ENCODE results near the gene PCDHGA4.
"Not testable (repeated sequence)": the region's sequence is repeated elsewhere in the genome, so short reads cannot be mapped to it uniquely, and the experiment has no call there.

The PCDHGA4 gene

DNA sequence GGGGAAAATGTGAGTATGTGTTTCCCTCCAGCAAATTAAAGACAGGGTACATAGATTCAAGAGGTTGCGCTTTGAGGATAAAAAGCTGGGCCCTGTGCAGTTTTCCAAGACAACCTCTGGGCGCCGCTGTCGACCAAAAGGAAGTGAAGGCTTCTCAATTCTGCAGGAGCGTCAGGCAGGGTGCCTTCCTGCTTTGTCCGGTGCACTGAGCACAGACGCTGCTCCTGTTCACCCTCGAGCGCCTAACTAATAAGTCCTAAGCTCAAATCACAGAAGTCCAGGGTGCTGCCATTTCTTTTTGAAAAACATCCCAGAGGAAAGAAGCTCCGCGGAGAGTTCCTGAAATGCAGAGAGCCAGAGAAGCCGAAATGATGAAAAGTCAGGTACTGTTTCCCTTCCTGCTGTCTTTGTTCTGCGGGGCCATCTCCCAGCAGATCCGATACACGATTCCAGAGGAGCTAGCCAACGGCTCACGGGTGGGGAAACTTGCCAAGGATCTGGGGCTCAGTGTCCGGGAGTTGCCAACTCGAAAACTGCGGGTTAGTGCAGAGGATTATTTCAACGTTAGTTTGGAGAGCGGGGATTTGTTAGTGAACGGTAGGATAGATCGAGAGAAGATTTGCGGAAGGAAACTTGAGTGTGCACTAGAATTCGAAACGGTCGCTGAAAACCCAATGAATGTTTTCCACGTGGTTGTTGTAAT lies 4.8 kb upstream of the PCDHGA4 start, which contains the start of gene PCDHGB1:
Gene PCDHGB1, plus strand, starts transcription at position 183 of the 703 bp plus-strand sequence. Its CDS starts 162 bp downstream, at position 345.
- peak; percentile 45 for DNase-seq (ENCODE audit: low read depth, low spot score)

DNA sequence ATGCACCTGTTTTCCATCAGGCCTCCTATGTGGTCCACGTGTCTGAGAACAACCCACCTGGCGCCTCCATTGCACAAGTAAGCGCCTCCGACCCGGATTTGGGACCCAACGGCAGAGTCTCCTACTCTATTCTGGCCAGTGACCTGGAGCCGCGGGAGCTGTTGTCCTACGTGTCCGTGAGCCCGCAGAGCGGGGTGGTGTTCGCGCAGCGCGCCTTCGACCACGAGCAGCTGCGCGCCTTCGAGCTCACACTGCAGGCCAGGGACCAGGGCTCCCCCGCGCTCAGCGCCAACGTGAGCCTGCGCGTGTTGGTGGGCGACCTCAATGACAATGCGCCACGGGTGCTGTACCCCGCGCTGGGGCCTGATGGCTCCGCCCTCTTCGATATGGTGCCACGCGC lies 3.2 kb upstream of the PCDHGA4 start:
- DNase-seq (ENCODE audit: low read depth, low spot score), result no peak

DNA sequence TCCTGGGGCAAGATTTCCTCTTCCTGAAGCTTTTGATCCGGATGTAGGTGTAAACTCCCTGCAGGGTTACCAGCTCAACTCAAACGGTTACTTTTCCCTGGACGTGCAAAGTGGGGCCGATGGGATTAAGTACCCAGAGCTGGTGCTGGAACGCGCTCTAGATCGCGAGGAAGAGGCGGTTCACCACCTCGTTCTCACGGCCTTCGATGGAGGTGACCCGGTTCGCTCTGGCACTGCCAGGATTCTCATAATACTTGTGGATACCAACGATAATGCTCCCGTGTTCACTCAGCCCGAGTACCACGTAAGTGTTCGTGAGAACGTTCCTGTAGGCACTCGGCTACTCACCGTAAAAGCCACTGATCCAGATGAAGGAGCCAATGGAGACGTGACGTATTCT lies 820 bp downstream of the PCDHGA4 start:
- no peak for DNase-seq (ENCODE audit: low read depth, low spot score)

DNA sequence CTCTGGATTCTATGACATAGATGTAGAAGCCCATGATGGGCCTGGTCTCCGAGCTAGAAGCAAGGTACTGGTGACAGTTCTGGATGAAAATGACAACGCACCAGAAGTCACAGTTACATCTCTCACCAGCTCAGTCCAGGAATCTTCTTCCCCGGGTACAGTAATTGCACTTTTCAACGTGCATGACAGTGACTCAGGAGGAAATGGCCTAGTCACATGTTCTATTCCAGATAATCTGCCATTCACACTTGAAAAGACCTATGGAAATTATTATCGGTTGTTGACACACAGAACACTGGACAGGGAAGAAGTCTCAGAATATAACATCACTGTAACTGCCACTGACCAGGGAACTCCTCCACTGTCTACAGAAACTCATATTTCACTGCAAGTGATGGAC lies 1.3 kb downstream of the PCDHGA4 start:
- no peak for DNase-seq (ENCODE audit: low read depth, low spot score)

DNA sequence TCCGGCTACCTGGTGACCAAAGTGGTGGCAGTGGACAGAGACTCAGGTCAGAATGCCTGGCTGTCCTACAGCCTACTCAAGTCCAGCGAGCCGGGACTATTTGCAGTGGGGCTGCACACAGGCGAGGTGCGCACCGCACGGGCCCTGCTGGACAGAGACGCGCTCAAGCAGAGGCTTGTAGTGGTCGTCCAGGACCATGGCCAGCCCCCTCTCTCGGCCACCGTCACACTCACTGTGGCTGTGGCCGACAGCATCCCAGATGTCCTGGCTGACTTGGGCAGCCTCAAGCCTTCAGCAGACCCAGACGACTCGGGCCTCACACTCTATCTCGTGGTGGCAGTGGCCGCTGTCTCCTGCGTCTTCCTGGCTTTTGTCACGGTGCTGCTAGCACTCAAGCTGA lies 2.1 kb downstream of the PCDHGA4 start:
- DNase-seq (ENCODE audit: low read depth, low spot score), result no peak

DNA sequence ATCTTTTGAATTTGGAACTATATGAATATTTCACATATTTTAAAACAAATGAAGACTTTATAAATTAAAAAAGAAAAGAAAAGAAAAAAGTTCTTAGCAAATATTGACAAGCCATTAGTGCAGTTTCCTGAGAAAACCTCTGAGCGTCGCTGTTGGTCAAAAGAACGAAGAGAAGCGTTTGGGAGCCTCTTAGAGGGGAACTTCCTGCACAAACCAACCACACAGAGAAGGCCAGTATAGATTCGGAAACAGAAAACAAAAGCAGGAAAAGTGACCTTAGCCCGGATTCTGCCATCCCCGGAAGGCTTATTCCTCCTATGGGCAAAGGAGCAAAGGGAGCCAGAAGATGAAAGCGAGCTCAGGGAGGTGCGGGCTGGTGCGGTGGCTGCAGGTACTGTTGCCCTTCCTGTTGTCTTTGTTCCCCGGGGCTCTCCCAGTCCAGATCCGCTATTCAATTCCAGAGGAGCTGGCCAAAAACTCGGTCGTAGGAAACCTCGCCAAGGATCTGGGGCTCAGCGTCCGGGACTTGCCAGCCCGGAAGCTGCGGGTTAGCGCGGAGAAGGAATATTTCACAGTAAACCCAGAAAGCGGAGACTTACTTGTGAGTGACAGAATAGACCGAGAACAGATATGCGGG lies 5.1 kb downstream of the PCDHGA4 start, which contains the start of gene PCDHGB2:
Gene PCDHGB2, plus strand, starts transcription at position 205 of the 637 bp plus-strand sequence. Its CDS starts 142 bp downstream, at position 347.
- peak; percentile 15 for DNase-seq (ENCODE audit: low read depth, low spot score)

DNA sequence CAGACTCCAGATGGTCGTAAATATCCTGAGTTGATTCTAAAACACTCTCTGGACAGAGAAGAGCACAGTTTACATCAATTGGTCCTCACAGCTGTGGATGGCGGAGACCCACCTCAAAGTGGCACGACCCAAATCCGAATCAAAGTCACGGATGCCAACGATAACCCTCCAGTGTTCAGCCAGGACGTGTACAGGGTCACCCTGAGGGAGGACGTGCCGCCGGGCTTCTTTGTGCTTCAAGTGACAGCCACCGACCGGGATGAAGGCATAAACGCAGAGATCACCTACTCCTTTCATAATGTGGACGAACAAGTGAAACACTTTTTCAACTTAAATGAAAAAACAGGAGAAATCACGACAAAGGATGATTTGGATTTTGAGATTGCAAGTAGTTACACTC lies 5.9 kb downstream of the PCDHGA4 start:
- no peak for DNase-seq (ENCODE audit: low read depth, low spot score)

DNA sequence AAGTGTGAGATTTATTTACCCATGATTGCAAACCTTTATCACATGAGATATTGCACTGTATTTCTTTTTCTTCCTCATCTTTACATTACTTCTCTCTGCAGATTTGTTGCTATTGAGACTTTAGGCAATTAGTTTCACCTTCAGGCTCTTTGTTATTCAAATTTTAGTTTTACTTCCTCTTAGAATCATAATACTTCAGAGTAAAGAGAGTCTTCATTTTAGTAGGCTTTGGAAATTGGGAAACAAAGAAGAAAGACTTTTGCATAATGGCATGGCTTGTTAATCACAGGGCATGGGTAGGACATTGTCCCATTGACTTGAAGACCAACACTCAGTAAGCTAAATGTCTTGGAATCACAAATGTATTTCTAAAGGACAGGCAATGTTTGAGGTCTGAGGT lies 7.9 kb downstream of the PCDHGA4 start:
- no peak for DNase-seq (ENCODE audit: low read depth, low spot score)

DNA sequence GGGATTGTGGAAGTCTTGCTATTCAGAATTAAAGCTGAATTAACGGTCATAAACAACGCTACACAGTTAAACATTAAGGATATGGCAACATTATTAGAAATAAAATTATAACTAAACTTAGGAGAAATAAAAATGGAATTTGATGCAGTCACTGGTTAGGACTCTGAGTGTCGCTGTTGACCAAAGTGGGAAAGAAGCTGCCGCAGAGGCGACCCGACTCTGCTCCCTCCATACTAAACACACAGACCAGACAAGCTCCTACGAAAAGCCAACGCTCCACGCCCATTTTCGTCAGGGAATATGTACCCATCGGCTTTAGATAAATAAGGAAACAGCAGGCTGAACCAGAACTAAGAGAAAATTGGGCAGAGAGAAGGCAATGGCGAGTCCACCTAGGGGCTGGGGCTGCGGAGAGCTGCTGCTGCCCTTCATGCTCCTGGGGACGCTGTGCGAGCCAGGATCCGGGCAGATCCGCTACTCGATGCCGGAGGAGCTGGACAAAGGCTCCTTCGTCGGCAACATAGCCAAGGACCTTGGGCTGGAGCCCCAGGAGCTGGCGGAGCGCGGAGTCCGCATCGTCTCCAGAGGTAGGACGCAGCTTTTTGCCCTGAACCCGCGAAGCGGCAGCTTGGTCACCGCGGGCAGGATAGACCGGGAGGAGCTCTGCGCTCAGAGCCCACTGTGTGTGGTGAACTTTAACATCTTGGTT lies 9.3 kb downstream of the PCDHGA4 start, which contains the start of gene PCDHGA5:
Gene PCDHGA5, plus strand, starts transcription at position 211 of the 709 bp plus-strand sequence. Its CDS starts 169 bp downstream, at position 380.
- DNase-seq (ENCODE audit: low read depth, low spot score), result peak; percentile 20

DNA sequence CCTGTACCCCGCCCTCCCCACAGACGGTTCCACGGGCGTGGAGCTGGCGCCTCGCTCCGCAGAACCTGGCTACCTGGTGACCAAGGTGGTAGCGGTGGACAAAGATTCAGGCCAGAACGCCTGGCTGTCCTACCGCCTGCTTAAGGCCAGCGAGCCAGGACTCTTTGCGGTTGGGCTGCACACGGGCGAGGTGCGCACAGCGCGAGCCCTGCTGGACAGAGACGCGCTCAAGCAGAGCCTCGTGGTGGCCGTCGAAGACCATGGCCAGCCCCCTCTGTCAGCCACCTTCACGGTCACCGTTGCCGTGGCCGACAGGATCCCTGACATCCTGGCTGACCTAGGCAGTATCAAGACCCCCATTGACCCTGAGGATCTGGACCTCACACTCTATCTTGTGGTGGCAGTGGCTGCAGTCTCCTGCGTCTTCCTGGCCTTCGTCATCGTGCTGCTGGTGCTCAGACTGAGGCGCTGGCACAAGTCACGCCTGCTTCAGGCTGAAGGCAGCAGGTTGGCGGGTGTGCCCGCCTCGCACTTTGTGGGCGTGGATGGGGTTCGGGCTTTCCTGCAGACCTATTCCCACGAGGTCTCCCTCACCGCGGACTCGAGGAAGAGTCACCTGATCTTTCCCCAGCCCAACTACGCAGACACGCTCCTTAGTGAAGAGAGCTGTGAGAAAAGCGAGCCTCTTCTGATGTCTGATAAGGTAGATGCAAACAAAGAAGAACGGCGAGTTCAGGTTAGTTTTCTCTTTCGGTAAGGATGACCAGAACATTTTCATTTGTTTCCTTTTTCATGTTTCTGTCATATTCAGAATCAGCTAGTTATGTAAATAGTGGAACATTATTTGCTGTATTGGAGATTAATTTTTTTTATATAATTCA lies 11.4 kb downstream of the PCDHGA4 start:
- no peak for DNase-seq (ENCODE audit: low read depth, low spot score)

DNA sequence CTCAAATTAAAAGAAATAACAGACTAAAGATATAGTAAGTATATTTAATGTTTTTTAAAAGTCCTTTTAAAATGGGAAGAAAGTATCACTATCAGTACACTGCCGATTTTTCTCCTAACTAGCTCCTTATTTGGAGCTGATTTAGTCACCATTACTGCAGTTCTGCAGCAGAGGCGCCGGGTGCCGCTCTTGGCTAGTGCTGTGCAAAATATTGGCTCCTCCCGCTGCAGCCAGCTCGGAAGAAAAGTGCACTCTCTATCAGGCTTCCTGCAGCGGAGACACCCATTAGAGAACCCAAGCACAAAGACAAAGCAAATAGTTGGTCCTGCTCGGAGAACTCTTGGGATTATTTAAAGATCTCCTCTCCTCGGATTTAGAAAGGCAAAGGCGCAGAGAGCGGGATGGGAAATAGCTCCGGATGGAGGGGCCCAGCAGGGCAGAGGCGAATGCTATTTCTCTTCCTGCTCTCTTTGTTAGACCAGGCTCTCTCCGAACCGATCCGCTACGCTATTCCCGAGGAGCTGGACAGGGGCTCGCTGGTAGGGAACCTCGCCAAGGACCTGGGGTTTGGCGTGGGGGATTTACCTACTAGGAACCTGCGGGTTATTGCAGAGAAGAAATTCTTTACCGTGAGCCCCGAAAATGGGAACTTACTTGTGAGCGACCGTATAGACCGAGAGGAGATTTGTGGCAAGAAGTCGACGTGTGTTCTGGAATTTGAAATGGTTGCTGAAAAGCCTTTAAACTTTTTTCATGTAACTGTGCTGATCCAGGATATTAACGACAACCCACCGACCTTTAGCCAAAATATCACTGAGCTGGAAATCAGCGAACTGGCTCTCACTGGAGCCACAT lies 15.4 kb downstream of the PCDHGA4 start, which contains the start of gene PCDHGB3:
Gene PCDHGB3, plus strand, starts transcription at position 249 of the 855 bp plus-strand sequence. Its CDS starts 153 bp downstream, at position 402.
- peak; percentile 60 for DNase-seq (ENCODE audit: low read depth, low spot score)

DNA sequence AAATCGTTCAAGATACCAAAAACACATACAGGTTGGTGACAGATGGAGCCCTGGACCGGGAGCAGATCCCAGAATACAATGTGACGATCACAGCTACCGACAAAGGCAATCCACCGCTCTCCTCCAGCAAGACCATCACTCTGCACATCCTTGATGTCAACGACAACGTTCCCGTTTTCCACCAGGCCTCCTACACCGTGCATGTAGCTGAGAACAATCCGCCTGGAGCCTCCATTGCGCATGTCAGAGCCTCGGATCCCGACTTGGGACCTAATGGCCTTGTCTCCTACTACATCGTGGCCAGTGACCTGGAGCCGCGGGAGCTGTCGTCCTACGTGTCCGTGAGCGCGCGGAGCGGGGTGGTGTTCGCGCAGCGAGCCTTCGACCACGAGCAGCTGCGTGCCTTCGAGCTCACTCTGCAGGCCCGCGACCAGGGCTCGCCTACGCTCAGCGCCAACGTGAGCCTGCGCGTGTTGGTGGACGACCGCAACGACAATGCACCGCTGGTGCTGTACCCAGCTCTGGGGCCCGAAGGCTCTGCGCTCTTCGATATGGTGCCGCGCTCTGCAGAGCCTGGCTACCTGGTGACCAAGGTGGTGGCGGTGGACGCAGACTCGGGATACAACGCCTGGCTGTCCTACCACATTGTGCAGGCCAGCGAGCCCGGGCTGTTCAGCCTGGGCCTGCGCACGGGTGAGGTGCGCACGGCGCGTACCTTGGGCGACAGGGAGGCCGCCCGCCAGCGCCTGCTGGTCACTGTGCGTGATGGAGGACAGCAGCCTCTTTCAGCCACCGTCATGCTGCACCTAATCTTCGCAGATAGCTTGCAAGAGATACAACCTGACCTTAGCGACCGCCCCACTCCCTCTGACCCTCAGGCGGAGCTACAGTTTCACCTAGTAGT lies 17.0 kb downstream of the PCDHGA4 start:
- DNase-seq (ENCODE audit: low read depth, low spot score), result no peak

DNA sequence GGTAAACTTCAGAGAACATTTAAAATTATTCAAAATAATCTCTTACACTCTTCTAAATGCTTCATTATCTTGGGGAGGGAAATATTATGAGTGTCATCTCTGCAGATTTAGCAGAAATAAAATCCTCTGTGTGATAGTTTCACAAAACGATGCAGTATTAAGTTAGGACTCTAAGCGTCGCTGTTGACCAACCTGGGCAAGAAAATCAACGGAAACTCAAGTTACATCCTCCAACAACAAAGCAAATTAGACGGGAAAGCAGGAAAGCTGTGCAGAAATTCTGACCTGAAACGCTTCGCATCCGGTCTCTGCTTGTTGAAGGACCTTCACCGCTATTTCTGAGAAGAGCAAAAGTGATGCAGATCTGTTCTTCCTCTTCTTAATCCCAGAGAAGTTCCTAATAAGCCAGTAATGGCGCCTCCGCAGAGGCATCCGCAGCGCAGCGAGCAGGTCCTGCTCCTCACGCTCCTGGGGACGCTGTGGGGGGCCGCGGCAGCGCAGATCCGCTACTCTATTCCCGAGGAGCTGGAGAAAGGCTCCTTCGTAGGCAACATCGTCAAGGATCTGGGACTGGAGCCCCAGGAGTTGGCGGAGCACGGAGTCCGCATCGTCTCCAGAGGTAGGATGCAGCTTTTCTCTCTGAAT lies 19.0 kb downstream of the PCDHGA4 start, which contains the start of gene PCDHGA6:
Gene PCDHGA6, plus strand, starts transcription at position 219 of the 645 bp plus-strand sequence. Its CDS starts 193 bp downstream, at position 412.
- peak; percentile 36 for DNase-seq (ENCODE audit: low read depth, low spot score)

DNA sequence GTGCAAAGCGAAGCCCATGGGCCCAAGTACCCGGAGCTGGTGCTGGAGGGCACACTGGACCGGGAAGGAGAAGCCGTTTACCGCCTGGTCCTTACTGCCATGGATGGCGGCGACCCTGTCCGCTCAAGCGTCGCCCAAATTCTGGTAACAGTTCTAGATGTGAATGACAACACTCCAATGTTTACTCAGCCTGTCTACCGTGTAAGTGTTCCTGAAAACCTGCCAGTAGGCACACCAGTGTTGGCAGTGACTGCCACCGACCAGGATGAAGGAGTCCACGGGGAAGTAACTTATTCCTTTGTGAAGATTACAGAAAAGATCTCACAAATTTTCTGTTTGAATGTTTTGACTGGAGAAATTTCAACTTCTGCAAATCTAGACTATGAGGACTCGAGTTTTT lies 19.8 kb downstream of the PCDHGA4 start:
- DNase-seq (ENCODE audit: low read depth, low spot score), result no peak

DNA sequence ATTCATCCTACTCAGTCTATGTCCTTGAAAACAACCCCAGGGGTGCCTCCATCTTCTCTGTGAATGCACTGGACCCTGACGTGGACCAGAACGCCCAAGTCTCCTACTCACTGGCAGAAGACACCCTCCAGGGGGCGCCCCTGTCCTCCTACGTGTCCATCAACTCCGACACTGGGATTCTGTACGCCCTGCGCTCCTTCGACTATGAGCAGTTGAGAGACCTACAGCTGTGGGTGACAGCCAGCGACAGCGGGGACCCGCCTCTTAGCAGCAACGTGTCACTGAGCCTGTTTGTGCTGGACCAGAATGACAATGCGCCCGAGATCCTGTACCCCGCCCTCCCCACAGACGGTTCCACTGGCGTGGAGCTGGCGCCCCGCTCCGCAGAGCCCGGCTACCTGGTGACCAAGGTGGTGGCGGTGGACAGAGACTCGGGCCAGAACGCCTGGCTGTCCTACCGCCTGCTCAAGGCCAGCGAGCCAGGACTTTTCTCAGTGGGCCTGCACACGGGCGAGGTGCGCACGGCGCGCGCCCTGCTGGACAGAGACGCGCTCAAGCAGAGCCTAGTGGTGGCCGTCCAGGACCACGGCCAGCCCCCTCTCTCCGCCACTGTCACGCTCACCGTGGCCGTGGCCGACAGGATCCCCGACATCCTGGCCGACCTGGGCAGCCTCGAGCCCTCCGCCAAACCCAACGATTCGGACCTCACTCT lies 20.8 kb downstream of the PCDHGA4 start:
- not testable (repeated sequence) for DNase-seq (ENCODE audit: low read depth, low spot score)

DNA sequence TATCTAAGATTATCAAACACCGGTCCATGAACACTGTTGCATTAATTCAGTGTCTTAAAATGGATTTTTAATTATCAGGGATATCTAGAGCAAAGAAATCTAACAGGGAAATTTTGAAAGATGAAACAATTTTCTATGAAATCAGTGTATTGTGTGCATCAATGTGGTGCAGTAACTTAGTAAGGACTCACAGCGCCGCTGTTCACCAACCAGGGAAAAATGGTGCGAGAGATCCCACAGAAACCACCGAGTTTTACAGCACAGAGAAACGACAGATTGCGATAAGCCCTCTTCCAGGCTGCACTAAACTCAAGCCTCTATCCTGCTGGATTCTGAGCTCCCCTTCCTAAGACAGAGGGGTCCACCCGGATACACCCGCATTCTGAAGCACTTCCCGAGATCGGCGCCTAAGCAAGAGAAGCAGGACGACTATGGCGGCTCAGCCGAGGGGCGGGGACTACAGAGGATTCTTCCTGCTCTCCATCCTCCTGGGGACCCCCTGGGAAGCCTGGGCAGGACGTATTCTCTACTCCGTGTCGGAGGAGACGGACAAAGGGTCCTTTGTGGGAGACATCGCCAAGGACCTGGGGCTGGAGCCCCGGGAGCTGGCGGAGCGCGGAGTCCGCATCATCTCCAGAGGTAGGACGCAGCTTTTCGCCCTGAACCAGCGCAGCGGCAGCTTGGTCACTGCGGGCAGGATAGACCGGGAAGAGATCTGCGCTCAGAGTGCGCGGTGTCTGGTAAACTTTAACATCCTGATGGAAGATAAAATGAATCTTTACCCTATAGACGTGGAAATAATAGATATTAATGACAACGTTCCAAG lies 27.9 kb downstream of the PCDHGA4 start, which contains the start of gene PCDHGA7:
Gene PCDHGA7, plus strand, starts transcription at position 274 of the 826 bp plus-strand sequence. Its CDS starts 158 bp downstream, at position 432.
- DNase-seq (ENCODE audit: low read depth, low spot score), result peak; percentile 51

DNA sequence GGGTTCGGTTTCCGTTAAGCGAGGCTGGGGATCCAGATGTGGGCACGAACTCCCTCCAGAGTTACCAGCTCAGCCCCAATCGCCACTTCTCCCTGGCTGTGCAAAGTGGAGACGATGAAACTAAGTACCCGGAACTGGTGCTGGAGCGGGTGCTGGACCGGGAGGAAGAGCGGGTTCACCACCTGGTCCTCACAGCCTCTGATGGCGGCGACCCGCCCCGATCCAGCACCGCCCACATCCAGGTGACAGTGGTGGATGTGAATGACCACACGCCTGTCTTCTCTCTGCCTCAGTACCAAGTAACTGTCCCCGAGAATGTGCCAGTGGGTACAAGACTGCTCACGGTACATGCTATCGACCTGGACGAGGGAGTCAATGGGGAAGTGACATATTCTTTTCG lies 28.5 kb downstream of the PCDHGA4 start:
- DNase-seq (ENCODE audit: low read depth, low spot score), result no peak

All from astrocyte of the hippocampus (primary cell).